GM18909 (cell line): ENCODE data around the gene ASIC4.
A peak's percentile ranks its signal among the peaks of the same experiment; 100 is the strongest.

Source experiments
- ATAC-seq: cut with Tn5 transposase; IDR thresholded peaks from one replicate; pipeline ENCODE4 v1.9.1; 2021; ENCODE audit warnings: mild to moderate bottlenecking; ENCODE audit not compliant: unreplicated experiment, poor library complexity

Gene ASIC4

GRCh38 chr2:219514196-219514761 is at the start of gene ASIC4:
Gene ASIC4 (plus strand): TSS chr2:219514482. CDS start chr2:219514725, 243 bp downstream.
- ATAC-seq: no peak

GRCh38 chr2:219465659-219466561 is 48.4 kb upstream of the ASIC4 start:
- ATAC-seq: no peak

- ATAC-seq: no peak
These were observed 47.2 kb upstream of the ASIC4 start for GRCh38 chr2:219466816-219467735.

GRCh38 chr2:219467736-219468075 is 46.6 kb upstream of the ASIC4 start:
- no peak for ATAC-seq

GRCh38 chr2:219468410-219469185 is 45.7 kb upstream of the ASIC4 start:
- no peak for ATAC-seq

- no peak for ATAC-seq
These were observed 45.0 kb upstream of the ASIC4 start for GRCh38 chr2:219469186-219469724.

GRCh38 chr2:219470429-219470828 is 43.9 kb upstream of the ASIC4 start:
- no peak for ATAC-seq

- ATAC-seq: no peak
These were observed 42.6 kb upstream of the ASIC4 start for GRCh38 chr2:219471476-219472371.

GRCh38 chr2:219472629-219473187 is 41.6 kb upstream of the ASIC4 start:
- no peak for ATAC-seq

GRCh38 chr2:219473511-219473910 is 40.8 kb upstream of the ASIC4 start:
- no peak for ATAC-seq

GRCh38 chr2:219474285-219475060 is 39.8 kb upstream of the ASIC4 start:
- ATAC-seq: no peak

- ATAC-seq: no peak
These were observed 39.0 kb upstream of the ASIC4 start for GRCh38 chr2:219475278-219475677.

GRCh38 chr2:219475697-219476651 is 38.3 kb upstream of the ASIC4 start:
- peak; percentile 57 for ATAC-seq

GRCh38 chr2:219476652-219477151 is 37.6 kb upstream of the ASIC4 start:
- ATAC-seq: no peak

GRCh38 chr2:219477179-219477578 is 37.1 kb upstream of the ASIC4 start:
- no peak for ATAC-seq

- no peak for ATAC-seq
These were observed 36.5 kb upstream of the ASIC4 start for GRCh38 chr2:219477815-219478214.
